ENCODE data around the gene WNT5A. TPM values are rescaled to one million over a fixed set of nuclear protein-coding genes. Genes with fewer than 3 reads are reported as not detected.

WNT5A gene
- 24.5 TPM for total RNA-seq
- long read RNA-seq, full-length matches to known transcripts: 13 of 26 reads
- long read RNA-seq, partial matches to known transcripts: 8 of 26 reads
- long read RNA-seq, other reads (novel, unspliced or antisense): 5 of 26 reads

DNA sequence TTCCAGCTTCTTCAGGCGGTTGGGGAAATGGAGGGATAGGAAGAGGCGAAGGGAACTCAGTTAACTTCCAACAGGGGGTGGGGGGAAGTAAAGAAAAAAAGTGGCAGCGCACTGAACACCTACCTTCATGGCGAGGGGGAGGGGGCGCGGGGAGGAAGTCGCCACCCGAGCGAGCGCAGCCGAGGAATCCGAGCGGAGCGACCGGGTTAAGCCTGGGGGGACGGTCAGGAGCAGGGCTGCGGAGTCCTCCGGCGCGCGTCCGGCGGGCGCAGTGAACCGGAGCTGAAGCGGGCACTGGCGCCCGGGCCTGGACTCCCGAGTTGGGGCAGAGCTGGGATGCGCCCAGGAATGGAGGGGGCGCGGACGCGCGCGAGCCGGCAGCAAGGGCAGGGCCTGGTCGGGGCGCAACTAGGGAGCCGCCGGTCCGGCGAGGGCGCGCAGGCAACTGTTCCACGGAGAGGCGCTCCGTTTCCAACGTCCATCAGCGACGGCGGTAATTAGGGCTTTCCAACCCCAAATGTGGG, at the start of gene WNT5A:
TSS of gene WNT5A (minus strand) at position 450 of the 524 bp plus-strand sequence. CDS start at position 129, 321 bp downstream.
- intact Hi-C loops (cut with DNase I): no loop called here
- peak; percentile 19 for ATAC-seq
- Histone ChIP-seq H3K27ac (peak within 1 kb of the TSS; percentile 71), H3K4me1 (peaks cover 3% of the 10 kb centered on the region), H3K36me3 (no peaks in the 10 kb centered on the region), H3K27me3 (peaks cover 45% of the 10 kb centered on the region), H3K4me3 (peak within 1 kb of the TSS; percentile 67), H3K9me3 (no peaks in the 10 kb centered on the region)
- TF ChIP-seq, protein P1, sequence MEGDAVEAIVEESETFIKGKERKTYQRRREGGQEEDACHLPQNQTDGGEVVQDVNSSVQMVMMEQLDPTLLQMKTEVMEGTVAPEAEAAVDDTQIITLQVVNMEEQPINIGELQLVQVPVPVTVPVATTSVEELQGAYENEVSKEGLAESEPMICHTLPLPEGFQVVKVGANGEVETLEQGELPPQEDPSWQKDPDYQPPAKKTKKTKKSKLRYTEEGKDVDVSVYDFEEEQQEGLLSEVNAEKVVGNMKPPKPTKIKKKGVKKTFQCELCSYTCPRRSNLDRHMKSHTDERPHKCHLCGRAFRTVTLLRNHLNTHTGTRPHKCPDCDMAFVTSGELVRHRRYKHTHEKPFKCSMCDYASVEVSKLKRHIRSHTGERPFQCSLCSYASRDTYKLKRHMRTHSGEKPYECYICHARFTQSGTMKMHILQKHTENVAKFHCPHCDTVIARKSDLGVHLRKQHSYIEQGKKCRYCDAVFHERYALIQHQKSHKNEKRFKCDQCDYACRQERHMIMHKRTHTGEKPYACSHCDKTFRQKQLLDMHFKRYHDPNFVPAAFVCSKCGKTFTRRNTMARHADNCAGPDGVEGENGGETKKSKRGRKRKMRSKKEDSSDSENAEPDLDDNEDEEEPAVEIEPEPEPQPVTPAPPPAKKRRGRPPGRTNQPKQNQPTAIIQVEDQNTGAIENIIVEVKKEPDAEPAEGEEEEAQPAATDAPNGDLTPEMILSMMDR (IDR thresholded peaks at IDR 0.05): no peak
- DNase-seq: peak; percentile 84

GRCh38 chr3:55534876-55535275, 47.8 kb upstream of the WNT5A start:
- DNase-seq: no peak
- intact Hi-C loops (cut with DNase I): no loop called here
- H3K27me3 ChIP-seq: no peaks in the 10 kb centered on the region
- no peaks in the 10 kb centered on the region for H3K4me1 ChIP-seq
- no peak overlapping the region for H3K4me3 ChIP-seq
- no peaks in the 10 kb centered on the region for H3K36me3 ChIP-seq
- ATAC-seq: no peak
- TF ChIP-seq, protein P1 (IDR thresholded peaks at IDR 0.05): no peak
- H3K9me3 ChIP-seq: no peaks in the 10 kb centered on the region
- H3K27ac ChIP-seq: no peak overlapping the region

- TF ChIP-seq, protein P1 (IDR thresholded peaks at IDR 0.05): no peak
- DNase-seq (no peak), ATAC-seq (no peak)
- Histone ChIP-seq H3K4me1 (no peaks in the 10 kb centered on the region), H3K27ac (no peak overlapping the region), H3K9me3 (no peaks in the 10 kb centered on the region), H3K4me3 (no peak overlapping the region), H3K36me3 (no peaks in the 10 kb centered on the region), H3K27me3 (no peaks in the 10 kb centered on the region)
- intact Hi-C loops (cut with DNase I): no loop called here
Measured at GRCh38 chr3:55532806-55533205, 45.7 kb upstream of the WNT5A start.

GRCh38 chr3:55531321-55531720, 44.2 kb upstream of the WNT5A start:
- no peak for DNase-seq
- Histone ChIP-seq H3K36me3 (no peaks in the 10 kb centered on the region), H3K4me3 (no peak overlapping the region), H3K4me1 (no peaks in the 10 kb centered on the region), H3K27ac (no peak overlapping the region), H3K9me3 (no peaks in the 10 kb centered on the region), H3K27me3 (no peaks in the 10 kb centered on the region)
- ATAC-seq: no peak
- intact Hi-C loops (cut with DNase I): no loop called here
- TF ChIP-seq, protein P1 (IDR thresholded peaks at IDR 0.05): no peak

DNA sequence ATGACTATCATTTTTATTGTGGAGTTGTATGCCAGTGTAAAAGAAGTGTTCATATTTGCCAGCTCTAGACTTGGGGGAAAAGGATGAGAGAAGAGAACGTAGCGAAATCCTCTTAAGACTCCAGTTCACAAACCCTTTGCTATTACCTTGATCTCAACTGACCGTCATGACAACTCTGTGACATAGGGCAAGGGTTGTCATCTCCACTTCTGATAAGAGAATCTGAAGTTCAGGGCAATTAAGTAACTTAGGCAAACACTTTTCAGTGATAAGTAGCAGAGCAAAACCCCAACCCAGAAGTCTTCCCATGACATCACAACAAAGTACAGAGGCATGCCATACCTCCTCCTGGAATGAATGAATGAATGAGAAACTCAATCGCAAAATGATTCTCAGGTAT, 40.3 kb upstream of the WNT5A start:
- no peaks in the 10 kb centered on the region for H3K36me3 ChIP-seq
- ATAC-seq (no peak), DNase-seq (no peak)
- TF ChIP-seq, protein P1 (IDR thresholded peaks at IDR 0.05): no peak
- H3K4me3 ChIP-seq: no peak overlapping the region
- no peak overlapping the region for H3K27ac ChIP-seq
- no peaks in the 10 kb centered on the region for H3K4me1 ChIP-seq
- H3K9me3 ChIP-seq: no peaks in the 10 kb centered on the region
- intact Hi-C loops (cut with DNase I): no loop called here
- no peaks in the 10 kb centered on the region for H3K27me3 ChIP-seq

Data from upper lobe of right lung (tissue), 1 donor.